HG02981 (cell line): ENCODE measurements around the gene LRRC53.
A peak's percentile ranks its signal among the peaks of the same experiment; 100 is the strongest.

Experiments
- ATAC-seq: cut with Tn5 transposase; IDR thresholded peaks from one replicate; pipeline ENCODE4 v1.9.1; 2021; ENCODE audit warnings: mild to moderate bottlenecking, moderate library complexity; ENCODE audit not compliant: unreplicated experiment

Gene LRRC53

GRCh38 chr1:74504125-74504932 lies 8.1 kb downstream of the LRRC53 start:
- peak; percentile 94 for ATAC-seq

- ATAC-seq: no peak
These were observed 9.6 kb downstream of the LRRC53 start for GRCh38 chr1:74502858-74503257.

- no peak for ATAC-seq
These were observed 10.0 kb downstream of the LRRC53 start for GRCh38 chr1:74502432-74502831.

- ATAC-seq: no peak
These were observed 13.5 kb downstream of the LRRC53 start for GRCh38 chr1:74498901-74499300.

- no peak for ATAC-seq
These were observed 15.7 kb downstream of the LRRC53 start for GRCh38 chr1:74496669-74497068.

- ATAC-seq: no peak
These were observed 26.4 kb downstream of the LRRC53 start for GRCh38 chr1:74486036-74486435.

- ATAC-seq: no peak
These were observed 26.8 kb downstream of the LRRC53 start for GRCh38 chr1:74485622-74486021.

GRCh38 chr1:74481607-74482006 lies 30.8 kb downstream of the LRRC53 start:
- ATAC-seq: no peak

- no peak for ATAC-seq
These were observed 32.3 kb downstream of the LRRC53 start for GRCh38 chr1:74480068-74480467.

GRCh38 chr1:74478979-74479378 lies 33.4 kb downstream of the LRRC53 start:
- ATAC-seq: no peak

- no peak for ATAC-seq
These were observed 37.8 kb downstream of the LRRC53 start for GRCh38 chr1:74474585-74474984.

- ATAC-seq: no peak
These were observed 40.9 kb downstream of the LRRC53 start for GRCh38 chr1:74471470-74471869.

GRCh38 chr1:74470936-74471335 lies 41.5 kb downstream of the LRRC53 start:
- ATAC-seq: no peak

- no peak for ATAC-seq
These were observed 42.2 kb downstream of the LRRC53 start for GRCh38 chr1:74470251-74470650.

- no peak for ATAC-seq
These were observed 43.3 kb downstream of the LRRC53 start for GRCh38 chr1:74468982-74469603.

GRCh38 chr1:74467786-74468377 lies 44.5 kb downstream of the LRRC53 start:
- no peak for ATAC-seq

- no peak for ATAC-seq
These were observed 47.2 kb downstream of the LRRC53 start for GRCh38 chr1:74465193-74465681.

GRCh38 chr1:74464037-74464436 lies 48.4 kb downstream of the LRRC53 start:
- ATAC-seq: no peak

- ATAC-seq: peak; percentile 72
These were observed 49.0 kb downstream of the LRRC53 start for GRCh38 chr1:74463333-74463988.

- no peak for ATAC-seq
These were observed 55.2 kb downstream of the LRRC53 start for GRCh38 chr1:74457253-74457652.

- ATAC-seq: no peak
These were observed 57.0 kb downstream of the LRRC53 start for GRCh38 chr1:74455390-74455789.
